ENCODE results near the gene SLCO3A1.

The SLCO3A1 gene

GRCh38 chr15:91909111-91909510 is 55.6 kb downstream of the SLCO3A1 start:
- TF ChIP-seq EZH2phosphoT487 (IDR thresholded peaks at IDR 0.05; ENCODE audit: borderline replicate concordance), result no peak
- TF ChIP-seq CTCF (conservative IDR thresholded peaks at IDR 0.05; ENCODE audit: low read length), result no peak
- Histone ChIP-seq H3K36me3 (ENCODE audit: insufficient read depth, low read length) (no peaks in the 10 kb centered on the region), H3K9ac (ENCODE audit: low read depth, low read length, poor library complexity, severe bottlenecking) (no peak overlapping the region), H3K79me2 (ENCODE audit: insufficient read depth, low read length) (no peaks in the 10 kb centered on the region), H3F3A (ENCODE audit: low read depth) (no peaks in the 10 kb centered on the region), H3K4me3 (ENCODE audit: low read length, poor library complexity, severe bottlenecking) (no peak overlapping the region), H3K9me2 (replicated peaks; ENCODE audit: low read depth, low read length) (no peaks in the 10 kb centered on the region), H3K27me3 (ENCODE audit: insufficient read depth, low read length, poor library complexity, severe bottlenecking) (no peaks in the 10 kb centered on the region), H3K4me2 (ENCODE audit: low read depth, low read length, poor library complexity, severe bottlenecking) (no peak overlapping the region), H2AFZ (ENCODE audit: low read length) (no peak overlapping the region), H3K9me3 (ENCODE audit: insufficient read depth, low read depth, low read length) (no peaks in the 10 kb centered on the region), H3K4me1 (ENCODE audit: insufficient read depth, low read length, poor library complexity, severe bottlenecking) (no peaks in the 10 kb centered on the region), H4K20me1 (ENCODE audit: insufficient read depth, low read length, poor library complexity, severe bottlenecking) (no peaks in the 10 kb centered on the region)

- Histone ChIP-seq H3K9me3 (ENCODE audit: insufficient read depth, low read depth, low read length) (no peaks in the 10 kb centered on the region), H3K36me3 (ENCODE audit: insufficient read depth, low read length) (no peaks in the 10 kb centered on the region), H3K4me2 (ENCODE audit: low read depth, low read length, poor library complexity, severe bottlenecking) (no peak overlapping the region), H3K4me1 (ENCODE audit: insufficient read depth, low read length, poor library complexity, severe bottlenecking) (no peaks in the 10 kb centered on the region), H4K20me1 (ENCODE audit: insufficient read depth, low read length, poor library complexity, severe bottlenecking) (no peaks in the 10 kb centered on the region), H3K27me3 (ENCODE audit: insufficient read depth, low read length, poor library complexity, severe bottlenecking) (no peaks in the 10 kb centered on the region), H3K9me2 (replicated peaks; ENCODE audit: low read depth, low read length) (no peaks in the 10 kb centered on the region), H3K9ac (ENCODE audit: low read depth, low read length, poor library complexity, severe bottlenecking) (no peak overlapping the region), H3K4me3 (ENCODE audit: low read length, poor library complexity, severe bottlenecking) (no peak overlapping the region), H3F3A (ENCODE audit: low read depth) (no peaks in the 10 kb centered on the region), H3K79me2 (ENCODE audit: insufficient read depth, low read length) (no peaks in the 10 kb centered on the region), H2AFZ (ENCODE audit: low read length) (no peak overlapping the region)
- TF ChIP-seq EZH2phosphoT487 (IDR thresholded peaks at IDR 0.05; ENCODE audit: borderline replicate concordance), result no peak
- TF ChIP-seq CTCF (conservative IDR thresholded peaks at IDR 0.05; ENCODE audit: low read length), result no peak
Observed at GRCh38 chr15:91909574-91909973, 56.1 kb downstream of the SLCO3A1 start.

DNA sequence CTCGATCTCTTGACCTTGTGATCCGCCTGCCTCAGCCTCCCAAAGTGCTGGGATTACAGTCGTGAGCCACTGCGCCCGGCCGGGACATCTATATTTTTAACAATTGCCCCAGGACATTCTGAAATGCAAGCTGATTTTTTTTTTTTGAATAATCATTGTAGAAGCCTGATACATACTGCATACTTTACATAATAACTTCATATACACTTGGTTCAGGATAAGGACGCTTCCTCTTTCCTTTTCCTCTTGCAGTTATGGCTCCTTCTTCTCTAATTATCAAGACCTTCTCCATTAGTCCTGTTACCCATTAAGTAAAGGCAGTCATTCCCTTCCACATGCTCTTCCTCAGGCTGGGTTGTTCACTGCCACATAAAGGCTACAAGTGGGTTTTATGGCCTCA is 58.3 kb downstream of the SLCO3A1 start:
- Histone ChIP-seq H3F3A (ENCODE audit: low read depth) (no peaks in the 10 kb centered on the region), H3K9ac (ENCODE audit: low read depth, low read length, poor library complexity, severe bottlenecking) (no peak overlapping the region), H3K79me2 (ENCODE audit: insufficient read depth, low read length) (no peaks in the 10 kb centered on the region), H2AFZ (ENCODE audit: low read length) (no peak overlapping the region), H3K36me3 (ENCODE audit: insufficient read depth, low read length) (no peaks in the 10 kb centered on the region), H3K9me2 (replicated peaks; ENCODE audit: low read depth, low read length) (no peaks in the 10 kb centered on the region), H3K4me1 (ENCODE audit: insufficient read depth, low read length, poor library complexity, severe bottlenecking) (no peaks in the 10 kb centered on the region), H3K27me3 (ENCODE audit: insufficient read depth, low read length, poor library complexity, severe bottlenecking) (no peaks in the 10 kb centered on the region), H4K20me1 (ENCODE audit: insufficient read depth, low read length, poor library complexity, severe bottlenecking) (no peaks in the 10 kb centered on the region), H3K4me3 (ENCODE audit: low read length, poor library complexity, severe bottlenecking) (no peak overlapping the region), H3K4me2 (ENCODE audit: low read depth, low read length, poor library complexity, severe bottlenecking) (no peak overlapping the region), H3K9me3 (ENCODE audit: insufficient read depth, low read depth, low read length) (no peaks in the 10 kb centered on the region)
- TF ChIP-seq CTCF (conservative IDR thresholded peaks at IDR 0.05; ENCODE audit: low read length) (no peak), EZH2phosphoT487 (IDR thresholded peaks at IDR 0.05; ENCODE audit: borderline replicate concordance) (no peak)

All from Loucy (cell line).